D721Med (cell line): Measurements from ENCODE around the gene CMIP.

Experiments
- DNase-seq: peaks from one replicate; pipeline ENCODE4 v3.0.0; 2011; ENCODE audit warnings: low spot score; ENCODE audit not compliant: insufficient read length
- FAIRE-seq: peaks from 2 replicates; lab custom pipeline; 2011; peaks lifted over from hg19 to GRCh38; lab: Jason Lieb, UNC
- TF ChIP-seq, protein P1 (sequence below): IDR thresholded peaks from 2 replicates; pipeline ENCODE4 v1.5.1; 2012; ENCODE audit warnings: mild to moderate bottlenecking, control low read depth; ENCODE audit not compliant: insufficient read depth; ENCODE audit errors: missing control alignments

CMIP gene

GRCh38 chr16:81612351-81613163 lies 167.9 kb downstream of the CMIP start:
- no peak for FAIRE-seq
- DNase-seq = no peak
- TF ChIP-seq, protein P1, sequence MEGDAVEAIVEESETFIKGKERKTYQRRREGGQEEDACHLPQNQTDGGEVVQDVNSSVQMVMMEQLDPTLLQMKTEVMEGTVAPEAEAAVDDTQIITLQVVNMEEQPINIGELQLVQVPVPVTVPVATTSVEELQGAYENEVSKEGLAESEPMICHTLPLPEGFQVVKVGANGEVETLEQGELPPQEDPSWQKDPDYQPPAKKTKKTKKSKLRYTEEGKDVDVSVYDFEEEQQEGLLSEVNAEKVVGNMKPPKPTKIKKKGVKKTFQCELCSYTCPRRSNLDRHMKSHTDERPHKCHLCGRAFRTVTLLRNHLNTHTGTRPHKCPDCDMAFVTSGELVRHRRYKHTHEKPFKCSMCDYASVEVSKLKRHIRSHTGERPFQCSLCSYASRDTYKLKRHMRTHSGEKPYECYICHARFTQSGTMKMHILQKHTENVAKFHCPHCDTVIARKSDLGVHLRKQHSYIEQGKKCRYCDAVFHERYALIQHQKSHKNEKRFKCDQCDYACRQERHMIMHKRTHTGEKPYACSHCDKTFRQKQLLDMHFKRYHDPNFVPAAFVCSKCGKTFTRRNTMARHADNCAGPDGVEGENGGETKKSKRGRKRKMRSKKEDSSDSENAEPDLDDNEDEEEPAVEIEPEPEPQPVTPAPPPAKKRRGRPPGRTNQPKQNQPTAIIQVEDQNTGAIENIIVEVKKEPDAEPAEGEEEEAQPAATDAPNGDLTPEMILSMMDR = no peak

DNA sequence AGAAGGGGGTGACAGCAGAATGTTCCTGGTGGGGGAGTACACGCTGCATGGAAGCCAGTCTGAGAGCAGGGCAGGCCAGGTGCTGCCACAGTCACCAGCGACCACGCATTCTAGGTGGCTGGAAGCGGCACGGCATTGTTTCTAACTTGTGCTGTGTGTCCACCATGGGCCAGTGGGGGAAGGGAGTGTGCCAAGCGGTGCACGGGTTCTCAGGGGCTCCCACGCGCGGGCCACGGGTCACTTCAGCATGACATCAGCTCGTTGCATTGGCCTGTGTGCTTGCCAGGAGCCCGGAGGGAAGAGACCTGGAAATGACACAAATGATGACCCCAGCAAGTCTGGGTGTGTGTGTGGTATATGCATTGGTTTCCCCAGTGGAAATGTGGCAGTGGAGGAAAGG lies 169.6 kb downstream of the CMIP start:
- no peak for FAIRE-seq
- TF ChIP-seq, protein P1 = no peak
- DNase-seq = no peak

DNA sequence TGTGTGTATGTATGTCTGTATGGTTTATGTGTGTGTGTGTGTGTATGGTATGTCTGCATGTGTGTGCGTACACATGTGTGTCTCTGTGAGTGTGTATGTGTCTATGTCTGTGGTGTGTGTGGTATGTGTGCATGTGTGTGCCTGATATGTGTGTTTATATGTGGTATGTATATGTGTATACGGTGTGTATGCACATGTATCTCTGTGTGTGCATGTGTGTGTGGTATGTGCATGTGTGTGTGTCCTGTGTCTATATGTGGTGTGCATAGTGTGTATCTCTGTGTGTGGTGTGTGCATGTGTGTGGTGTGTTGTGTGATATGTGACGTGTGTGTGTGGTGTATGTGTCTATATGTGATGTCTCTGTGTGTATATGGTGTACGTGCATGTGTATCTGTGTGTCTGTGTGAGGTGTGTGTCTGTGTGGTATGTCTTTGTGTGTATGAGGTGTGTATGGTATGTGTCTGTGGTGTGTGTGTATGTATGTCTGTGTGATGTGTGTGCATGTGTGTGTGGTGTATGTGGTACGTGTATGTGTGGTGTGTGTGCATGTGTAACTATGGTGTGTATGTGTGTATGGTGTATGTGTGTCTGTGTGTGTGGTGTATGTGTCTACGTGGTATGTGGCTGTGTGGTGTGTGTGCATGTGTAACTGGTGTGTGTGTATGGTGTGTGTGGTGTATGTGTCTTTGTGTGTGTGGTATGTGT lies 170.2 kb downstream of the CMIP start:
- FAIRE-seq (no peak), DNase-seq (no peak)
- TF ChIP-seq, protein P1 = no peak

- DNase-seq (no peak), FAIRE-seq (no peak)
- TF ChIP-seq, protein P1 = no peak
Measured at GRCh38 chr16:81615411-81615810, 170.8 kb downstream of the CMIP start.

GRCh38 chr16:81615833-81616232 lies 171.2 kb downstream of the CMIP start:
- TF ChIP-seq, protein P1 = no peak
- FAIRE-seq (no peak), DNase-seq (no peak)

- no peak for DNase-seq
- no peak for FAIRE-seq
- TF ChIP-seq, protein P1 = no peak
Measured at GRCh38 chr16:81616321-81617020, 171.9 kb downstream of the CMIP start.
